OCI-LY1 (cell line): ENCODE data around the gene TUBA4B.

ENCODE experiments used
- H2AFZ ChIP-seq: fragments of 200-600 bp; sonication (generic), shearing (Covaris generic); 2 replicates; pipeline ENCODE4 v1.6.0; 2014; ENCODE audit warnings: antibody characterized with exemption, mild to moderate bottlenecking, low read length
- H3F3A ChIP-seq: fragments of 200-600 bp; sonication (generic), shearing (Covaris generic); 2 replicates; pipeline ENCODE4 v1.6.0; 2014; ENCODE audit warnings: mild to moderate bottlenecking, antibody characterized with exemption, low read length, moderate library complexity; ENCODE audit not compliant: insufficient read depth
- H3K27ac ChIP-seq: fragments of 200-600 bp; sonication (generic); 2 replicates; pipeline ENCODE4 v1.5.1; 2014; ENCODE audit warnings: low read length, mixed run types, mild to moderate bottlenecking, low read depth; ENCODE audit not compliant: poor library complexity, severe bottlenecking
- H3K27me3 ChIP-seq: fragments of 200-600 bp; sonication (generic); 2 replicates; pipeline ENCODE4 v1.6.0; 2014; ENCODE audit warnings: antibody characterized with exemption, mild to moderate bottlenecking, low read length, moderate library complexity; ENCODE audit not compliant: insufficient read depth
- H3K36me3 ChIP-seq: fragments of 200-600 bp; sonication (generic); 2 replicates; pipeline ENCODE4 v1.6.1; 2014; ENCODE audit warnings: mild to moderate bottlenecking, antibody characterized with exemption, low read length, moderate library complexity, mixed read lengths; ENCODE audit not compliant: insufficient read depth
- H3K4me1 ChIP-seq: fragments of 200-600 bp; sonication (generic); 2 replicates; pipeline ENCODE4 v1.5.1; 2014; ENCODE audit warnings: mild to moderate bottlenecking, low read length, moderate library complexity; ENCODE audit not compliant: insufficient read depth, severe bottlenecking
- H3K4me2 ChIP-seq: fragments of 200-600 bp; sonication (generic), shearing (Covaris generic); 2 replicates; pipeline ENCODE4 v1.6.1; 2014; ENCODE audit warnings: low read length
- H3K4me3 ChIP-seq: fragments of 200-600 bp; sonication (generic); 2 replicates; pipeline ENCODE4 v1.5.1; 2014; ENCODE audit warnings: low read length, low read depth, mild to moderate bottlenecking, mixed read lengths; ENCODE audit not compliant: poor library complexity, severe bottlenecking
- H3K79me2 ChIP-seq: fragments of 200-600 bp; shearing (Covaris generic); 2 replicates; pipeline ENCODE4 v1.6.1; 2016; ENCODE audit warnings: mixed run types, low read length, mixed read lengths; ENCODE audit not compliant: insufficient read depth
- H3K9ac ChIP-seq: fragments of 200-600 bp; sonication (generic), shearing (Covaris generic); 2 replicates; pipeline ENCODE4 v1.6.1; 2014; ENCODE audit warnings: mild to moderate bottlenecking, low read length, mixed read lengths
- H3K9me2 ChIP-seq: fragments of 200-600 bp; sonication (generic), shearing (Covaris generic); 2 replicates; pipeline ENCODE4 v1.6.1; 2014; ENCODE audit warnings: low read depth, mild to moderate bottlenecking, low read length, mixed read lengths
- H3K9me3 ChIP-seq: fragments of 200-600 bp; shearing (Covaris generic); 2 replicates; pipeline ENCODE4 v1.6.1; 2014; ENCODE audit warnings: low read length, mixed read lengths
- H4K20me1 ChIP-seq: fragments of 200-600 bp; sonication (generic), shearing (Covaris generic); 2 replicates; pipeline ENCODE4 v1.6.0; 2016; ENCODE audit warnings: mild to moderate bottlenecking, low read length; ENCODE audit not compliant: insufficient read depth
- CTCF ChIP-seq: fragments of 200-600 bp; sonication (generic), shearing (Covaris generic); IDR thresholded peaks from 2 replicates; pipeline ENCODE4 v1.5.1; 2017; ENCODE audit warnings: mild to moderate bottlenecking, antibody characterized with exemption, low read length, moderate library complexity, mixed read lengths
- EZH2 ChIP-seq: fragments of 200-600 bp; sonication (generic), shearing (Covaris generic); IDR thresholded peaks from 2 replicates; pipeline ENCODE4 v1.8.0; 2017; ENCODE audit warnings: borderline replicate concordance, mixed run types, mild to moderate bottlenecking, antibody characterized with exemption, low read length, moderate library complexity, mixed read lengths

TUBA4B gene

GRCh38 chr2:219274361-219274921, 21.4 kb downstream of the TUBA4B start:
- Histone ChIP-seq H3K4me2 (peak overlapping the region; percentile 95; the same call in 1 of the 2 replicates), H3K9ac (peak overlapping the region; percentile 1; the same call in 1 of the 2 replicates), H3K79me2 (peaks cover 18% of the 10 kb centered on the region), H3K27me3 (no peaks in the 10 kb centered on the region), H3K27ac (peak overlapping the region; percentile 5), H3K4me3 (peak overlapping the region; percentile 79), H3K36me3 (no peaks in the 10 kb centered on the region), H4K20me1 (no peaks in the 10 kb centered on the region), H3K4me1 (peaks cover 45% of the 10 kb centered on the region), H3K9me3 (no peaks in the 10 kb centered on the region), H3K9me2 (no peaks in the 10 kb centered on the region), H2AFZ (no peak overlapping the region), H3F3A (no peaks in the 10 kb centered on the region)
- no peak for TF ChIP-seq EZH2
- TF ChIP-seq CTCF, result no peak

- peak overlapping the region; percentile 90 for H3K9ac ChIP-seq
- no peaks in the 10 kb centered on the region for H3F3A ChIP-seq
- peak overlapping the region; percentile 95 for H3K4me2 ChIP-seq
- no peaks in the 10 kb centered on the region for H3K27me3 ChIP-seq
- no peaks in the 10 kb centered on the region for H3K9me2 ChIP-seq
- H3K4me3 ChIP-seq, result peak overlapping the region; percentile 79
- H3K4me1 ChIP-seq, result peaks cover 67% of the 10 kb centered on the region
- H2AFZ ChIP-seq, result no peak overlapping the region; the same call in 1 of the 2 replicates
- H4K20me1 ChIP-seq, result no peaks in the 10 kb centered on the region
- TF ChIP-seq CTCF, result peak; percentile 98
- no peak for TF ChIP-seq EZH2
- peaks cover 18% of the 10 kb centered on the region for H3K79me2 ChIP-seq
- H3K27ac ChIP-seq, result peak overlapping the region; percentile 99
- H3K36me3 ChIP-seq, result peaks cover 20% of the 10 kb centered on the region; the same call in 1 of the 2 replicates
- H3K9me3 ChIP-seq, result no peaks in the 10 kb centered on the region
These were observed 24.9 kb downstream of the TUBA4B start for GRCh38 chr2:219277703-219278654.

DNA sequence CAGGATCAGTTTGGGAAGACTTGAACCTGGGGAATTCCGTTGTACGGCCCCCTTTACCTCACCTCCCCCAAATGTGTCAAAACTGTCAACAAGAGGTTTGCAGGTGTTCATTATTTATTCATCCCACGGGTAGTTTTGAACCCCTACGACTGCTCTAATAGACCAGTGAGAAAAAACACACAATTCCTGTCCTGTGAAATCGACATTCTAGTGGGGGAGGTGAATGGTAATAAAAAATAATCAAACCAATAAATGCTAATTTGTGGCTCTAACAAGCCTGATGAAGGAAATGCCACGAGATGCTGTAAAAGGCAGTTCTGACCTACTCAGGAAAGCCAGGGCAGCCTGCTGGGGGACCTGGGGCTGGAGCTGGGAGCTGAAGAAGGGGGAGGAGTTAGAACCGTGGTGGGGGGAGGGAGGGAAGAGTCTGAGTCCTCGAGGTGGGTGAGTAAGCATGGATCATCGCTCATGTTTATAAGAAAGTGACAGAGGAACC, 25.7 kb downstream of the TUBA4B start:
- Histone ChIP-seq H3K4me3 (peak overlapping the region; percentile 79), H4K20me1 (no peaks in the 10 kb centered on the region), H3F3A (no peaks in the 10 kb centered on the region), H2AFZ (no peak overlapping the region), H3K27ac (peak overlapping the region; percentile 99), H3K9ac (peak overlapping the region; percentile 90), H3K4me1 (peaks cover 67% of the 10 kb centered on the region), H3K4me2 (peak overlapping the region; percentile 95), H3K79me2 (peaks cover 18% of the 10 kb centered on the region), H3K9me2 (no peaks in the 10 kb centered on the region), H3K9me3 (no peaks in the 10 kb centered on the region), H3K27me3 (no peaks in the 10 kb centered on the region), H3K36me3 (peaks cover 27% of the 10 kb centered on the region; the same call in 1 of the 2 replicates)
- TF ChIP-seq EZH2, result no peak
